Rectal smooth muscle tissue (tissue), 1 donor: ENCODE measurements around the gene OSBPL10.

Source experiments
- H3K27ac ChIP-seq: one replicate; pipeline ENCODE4 v1.7.0; 2013; ENCODE audit warnings: low read depth, low read length, inconsistent platforms
- H3K27me3 ChIP-seq: one replicate; pipeline ENCODE4 v1.7.0; 2013; ENCODE audit warnings: low read length; ENCODE audit not compliant: control insufficient read depth, insufficient read depth
- H3K36me3 ChIP-seq: one replicate; pipeline ENCODE4 v1.7.0; 2013; ENCODE audit warnings: low read length; ENCODE audit not compliant: control insufficient read depth, insufficient read depth
- H3K4me1 ChIP-seq: one replicate; pipeline ENCODE4 v1.7.0; 2013; ENCODE audit warnings: low read length; ENCODE audit not compliant: control insufficient read depth, insufficient read depth
- H3K4me3 ChIP-seq: one replicate; pipeline ENCODE4 v1.7.0; 2013; ENCODE audit warnings: low read length
- H3K9ac ChIP-seq: one replicate; pipeline ENCODE4 v1.7.0; 2013; ENCODE audit warnings: low read length

Gene OSBPL10

DNA sequence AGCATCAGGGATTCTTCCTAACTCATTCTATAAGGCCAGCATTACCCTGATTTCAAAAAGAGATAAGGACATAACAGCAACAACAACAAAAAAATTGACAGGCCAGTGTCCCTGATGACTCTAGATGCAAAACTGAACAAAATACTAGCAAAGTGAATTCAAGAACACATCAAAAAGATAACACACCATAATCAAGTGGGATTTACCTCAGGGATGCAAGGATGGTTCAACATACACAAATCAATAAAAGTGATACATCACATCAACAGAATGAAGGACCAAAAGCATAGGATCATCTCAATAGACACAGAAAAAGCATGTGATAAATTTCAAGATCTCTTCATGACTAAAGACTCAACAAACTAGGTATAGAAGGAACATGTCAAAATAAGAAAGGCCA lies 328.8 kb downstream of the OSBPL10 start:
- peaks cover 4% of the 10 kb centered on the region for H3K36me3 ChIP-seq

DNA sequence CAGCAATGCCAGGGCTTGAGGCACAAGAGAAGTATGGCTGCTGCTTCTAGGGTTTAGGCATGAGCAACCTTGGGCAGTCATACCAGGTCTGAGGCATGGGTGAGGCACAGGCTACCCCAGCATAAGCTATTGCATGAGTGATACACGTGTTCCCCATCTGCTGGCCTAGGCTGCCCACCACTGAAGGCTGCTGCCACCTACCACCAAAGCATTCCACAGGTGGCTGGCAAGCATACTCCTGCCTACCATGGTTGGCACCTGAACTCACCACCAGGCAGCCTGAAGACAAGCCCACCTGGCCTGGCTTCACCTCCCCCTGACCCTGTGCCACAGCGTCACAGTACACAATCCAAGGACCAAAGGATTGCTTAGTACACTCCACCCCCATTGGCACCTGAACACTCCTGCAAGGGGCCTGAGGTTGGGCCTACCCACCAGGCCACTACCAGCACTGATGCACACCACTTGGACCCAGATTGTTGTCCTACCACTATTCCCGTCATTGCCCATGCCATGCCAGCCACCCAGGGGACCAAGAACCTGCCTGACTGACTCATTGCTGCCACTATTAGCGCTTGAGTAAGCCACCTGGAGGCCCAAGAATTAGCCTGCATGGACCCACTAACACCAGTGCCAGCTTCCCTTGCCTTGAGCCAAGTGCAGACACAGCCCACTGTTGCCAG lies 332.6 kb downstream of the OSBPL10 start:
- H3K27ac ChIP-seq = no peak overlapping the region
- H3K9ac ChIP-seq = no peak overlapping the region
- H3K27me3 ChIP-seq = no peaks in the 10 kb centered on the region
- H3K4me3 ChIP-seq = no peak overlapping the region
- peaks cover 7% of the 10 kb centered on the region for H3K36me3 ChIP-seq
- H3K4me1 ChIP-seq = no peaks in the 10 kb centered on the region

More for the DNA sequence above, 328.8 kb downstream of the OSBPL10 start:
- Histone ChIP-seq H3K9ac (no peak overlapping the region), H3K4me1 (no peaks in the 10 kb centered on the region), H3K27me3 (no peaks in the 10 kb centered on the region), H3K27ac (no peak overlapping the region), H3K4me3 (no peak overlapping the region)

GRCh38 chr3:31645256-31645655 lies 335.8 kb downstream of the OSBPL10 start:
- Histone ChIP-seq H3K9ac (no peak overlapping the region), H3K36me3 (peaks cover 7% of the 10 kb centered on the region), H3K4me3 (no peak overlapping the region), H3K4me1 (no peaks in the 10 kb centered on the region), H3K27ac (no peak overlapping the region), H3K27me3 (no peaks in the 10 kb centered on the region)

GRCh38 chr3:31639828-31640227 lies 341.2 kb downstream of the OSBPL10 start:
- H3K4me3 ChIP-seq = no peak overlapping the region
- no peaks in the 10 kb centered on the region for H3K4me1 ChIP-seq
- no peaks in the 10 kb centered on the region for H3K36me3 ChIP-seq
- no peak overlapping the region for H3K27ac ChIP-seq
- H3K9ac ChIP-seq = no peak overlapping the region
- H3K27me3 ChIP-seq = no peaks in the 10 kb centered on the region

- Histone ChIP-seq H3K4me3 (no peak overlapping the region), H3K27ac (no peak overlapping the region), H3K36me3 (no peaks in the 10 kb centered on the region), H3K4me1 (no peaks in the 10 kb centered on the region), H3K27me3 (no peaks in the 10 kb centered on the region), H3K9ac (no peak overlapping the region)
Measured at GRCh38 chr3:31636694-31637442, 344.2 kb downstream of the OSBPL10 start.

DNA sequence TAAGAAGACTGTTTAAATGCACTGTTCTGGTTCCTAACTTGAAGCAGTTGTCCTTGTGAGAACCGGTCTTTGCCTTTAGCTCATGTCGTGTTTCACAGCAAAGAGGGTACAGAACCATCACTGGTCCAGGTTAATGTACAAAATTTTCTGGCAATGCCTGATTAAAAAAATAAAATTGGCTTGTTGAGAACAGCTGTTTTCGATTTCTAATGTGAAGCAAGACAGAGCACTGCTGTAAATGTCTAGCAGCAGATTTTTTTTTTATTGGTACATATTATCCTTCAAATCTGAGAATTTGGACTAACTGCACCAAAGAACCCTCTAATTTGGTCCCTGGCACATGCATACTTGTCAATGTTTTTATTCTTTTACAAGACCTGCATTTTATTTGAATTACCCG lies 345.0 kb downstream of the OSBPL10 start:
- Histone ChIP-seq H3K4me3 (no peak overlapping the region), H3K27me3 (no peaks in the 10 kb centered on the region), H3K9ac (no peak overlapping the region), H3K4me1 (no peaks in the 10 kb centered on the region), H3K27ac (no peak overlapping the region), H3K36me3 (no peaks in the 10 kb centered on the region)

GRCh38 chr3:31635545-31635944 lies 345.5 kb downstream of the OSBPL10 start:
- Histone ChIP-seq H3K27ac (no peak overlapping the region), H3K27me3 (no peaks in the 10 kb centered on the region), H3K9ac (no peak overlapping the region), H3K36me3 (no peaks in the 10 kb centered on the region), H3K4me3 (no peak overlapping the region), H3K4me1 (no peaks in the 10 kb centered on the region)

GRCh38 chr3:31634476-31634875 lies 346.6 kb downstream of the OSBPL10 start:
- H3K27me3 ChIP-seq = no peaks in the 10 kb centered on the region
- H3K4me1 ChIP-seq = no peaks in the 10 kb centered on the region
- H3K36me3 ChIP-seq = peaks cover 3% of the 10 kb centered on the region
- no peak overlapping the region for H3K9ac ChIP-seq
- no peak overlapping the region for H3K27ac ChIP-seq
- no peak overlapping the region for H3K4me3 ChIP-seq

DNA sequence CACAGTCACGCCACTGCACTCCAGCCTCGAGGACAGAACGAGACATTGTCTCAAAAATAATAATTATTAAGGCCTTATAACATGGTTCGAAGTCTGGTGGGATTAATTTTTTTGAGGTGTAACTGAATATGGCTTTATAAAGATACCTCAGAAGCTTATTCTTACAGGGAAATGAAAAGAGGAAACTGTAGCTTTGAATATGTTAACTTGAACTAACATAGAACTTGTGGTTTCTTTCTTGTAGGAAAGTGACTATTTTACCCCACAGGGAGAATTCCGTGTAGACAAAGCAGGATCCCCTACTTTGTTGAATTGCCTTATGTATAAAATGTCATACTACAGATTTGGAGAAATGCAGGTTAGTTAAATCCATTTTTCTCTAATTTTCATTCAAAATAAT lies 352.0 kb downstream of the OSBPL10 start:
- Histone ChIP-seq H3K27me3 (no peaks in the 10 kb centered on the region), H3K4me3 (no peak overlapping the region), H3K9ac (no peak overlapping the region), H3K4me1 (no peaks in the 10 kb centered on the region), H3K27ac (no peak overlapping the region), H3K36me3 (peaks cover 11% of the 10 kb centered on the region)

DNA sequence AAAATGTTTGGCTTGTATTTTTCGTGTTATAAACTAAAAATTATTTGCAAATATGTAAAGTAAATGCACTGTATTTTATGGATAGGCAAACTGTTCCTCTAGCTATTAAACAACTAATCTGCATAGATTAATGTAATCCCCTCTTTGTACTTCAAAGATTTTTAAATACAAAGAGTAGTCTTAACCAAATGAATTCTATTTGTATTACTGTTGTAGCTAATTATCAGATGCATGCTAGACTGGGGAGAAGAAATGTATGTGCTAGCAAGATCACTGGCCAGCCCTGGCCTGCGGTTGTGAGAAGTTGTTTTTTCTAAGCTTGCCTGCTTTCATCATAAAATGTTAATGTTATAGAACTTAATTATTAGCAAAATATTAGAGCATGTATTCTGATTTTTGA lies 355.7 kb downstream of the OSBPL10 start:
- Histone ChIP-seq H3K36me3 (peaks cover 11% of the 10 kb centered on the region), H3K27me3 (no peaks in the 10 kb centered on the region), H3K27ac (no peak overlapping the region), H3K9ac (no peak overlapping the region), H3K4me1 (no peaks in the 10 kb centered on the region), H3K4me3 (no peak overlapping the region)

GRCh38 chr3:31624083-31624709 lies 356.9 kb downstream of the OSBPL10 start:
- no peak overlapping the region for H3K9ac ChIP-seq
- no peak overlapping the region for H3K4me3 ChIP-seq
- H3K4me1 ChIP-seq = no peaks in the 10 kb centered on the region
- H3K36me3 ChIP-seq = peaks cover 7% of the 10 kb centered on the region
- no peak overlapping the region for H3K27ac ChIP-seq
- no peaks in the 10 kb centered on the region for H3K27me3 ChIP-seq

DNA sequence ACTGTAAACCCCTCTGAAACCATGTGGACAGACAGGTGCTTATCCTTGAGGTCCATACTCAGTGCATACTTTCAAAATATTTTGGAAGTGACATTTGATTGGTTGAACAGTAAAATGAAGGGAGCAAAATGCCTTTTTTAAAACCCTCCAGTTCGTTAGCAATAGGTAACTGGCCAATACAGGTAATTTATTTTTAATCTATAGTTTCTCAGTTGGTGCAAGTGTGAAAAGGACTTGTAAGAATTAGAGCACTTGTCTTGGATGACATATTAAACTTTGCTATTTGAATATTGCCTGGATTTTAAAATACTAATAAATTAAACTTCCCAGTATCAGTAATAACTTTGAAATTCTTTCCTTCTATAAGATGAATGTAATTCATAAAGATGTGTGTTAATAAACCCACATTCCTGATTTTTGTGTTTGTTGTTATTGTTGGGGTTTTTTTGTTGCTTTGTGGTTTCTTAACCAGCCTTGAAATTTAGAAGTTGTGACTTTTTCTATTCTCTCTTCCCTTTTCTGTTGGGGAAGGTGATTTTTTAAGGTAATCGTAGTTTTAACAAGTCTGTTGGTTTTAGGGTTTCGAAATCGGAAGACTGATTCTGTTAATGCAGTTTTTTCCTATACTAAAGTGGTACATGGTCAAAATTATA lies 358.3 kb downstream of the OSBPL10 start:
- Histone ChIP-seq H3K9ac (no peak overlapping the region), H3K36me3 (peaks cover 7% of the 10 kb centered on the region), H3K27ac (no peak overlapping the region), H3K4me3 (no peak overlapping the region), H3K27me3 (no peaks in the 10 kb centered on the region), H3K4me1 (no peaks in the 10 kb centered on the region)
